OCI-LY3 (cell line): Measurements from ENCODE around the gene DYNLT3.

ENCODE experiments used
- CTCF ChIP-seq: fragments of 200-600, 300-600 bp; sonication (generic); IDR thresholded peaks from 2 replicates; pipeline ENCODE4 v1.5.1; 2014; ENCODE audit warnings: antibody characterized with exemption, low read length, low read depth
- EZH2phosphoT487 ChIP-seq: fragments of 200-600 bp; shearing (Covaris generic); IDR thresholded peaks from 2 replicates; pipeline ENCODE4 v1.6.1; 2018; ENCODE audit warnings: antibody characterized with exemption, mixed run types, low read depth

DNA sequence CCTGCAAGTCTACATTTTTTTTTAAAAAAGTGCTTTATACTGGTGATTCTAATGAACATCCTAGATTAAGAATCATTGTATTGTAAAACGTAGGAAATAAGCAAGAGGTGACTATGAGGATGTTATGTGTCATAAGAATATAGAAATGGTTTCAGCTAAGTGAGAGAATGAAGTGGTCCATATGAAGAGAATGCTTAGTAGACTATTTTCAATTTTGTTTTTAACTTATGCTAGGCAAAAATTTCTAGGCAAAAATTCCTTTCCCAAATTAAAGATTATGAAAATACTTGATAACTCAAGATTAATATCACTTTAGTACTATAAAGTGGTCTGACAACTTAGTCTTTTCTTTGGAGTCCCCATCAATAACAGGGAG is 825 bp downstream of the DYNLT3 start:
- TF ChIP-seq CTCF (no peak), EZH2phosphoT487 (no peak)
